ENCODE data around the gene ARHGEF19.
"Not testable (repeated sequence)": the region's sequence is repeated elsewhere in the genome, so short reads cannot be mapped to it uniquely, and the experiment has no call there.

ARHGEF19 gene

DNA sequence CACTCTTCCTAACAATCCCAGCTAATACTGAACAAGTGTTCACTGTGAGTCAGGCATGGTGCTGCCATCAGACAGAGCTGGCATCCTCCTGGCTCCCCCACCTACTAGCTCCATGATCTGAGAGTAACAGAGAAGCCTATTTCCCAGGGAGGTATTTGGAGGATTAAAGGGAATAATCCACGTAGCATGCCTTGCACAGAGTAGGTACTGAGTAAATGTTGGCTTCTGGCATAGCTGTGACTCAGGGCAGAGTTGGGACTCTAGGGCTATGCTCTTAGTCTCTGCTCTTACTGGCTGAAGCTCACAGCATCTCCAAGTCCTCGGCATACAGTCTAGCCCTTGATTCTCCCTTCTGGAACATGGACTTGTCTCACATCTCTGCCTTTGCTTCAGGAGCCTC is 8.2 kb downstream of the ARHGEF19 start:
- no peak for DNase-seq

DNA sequence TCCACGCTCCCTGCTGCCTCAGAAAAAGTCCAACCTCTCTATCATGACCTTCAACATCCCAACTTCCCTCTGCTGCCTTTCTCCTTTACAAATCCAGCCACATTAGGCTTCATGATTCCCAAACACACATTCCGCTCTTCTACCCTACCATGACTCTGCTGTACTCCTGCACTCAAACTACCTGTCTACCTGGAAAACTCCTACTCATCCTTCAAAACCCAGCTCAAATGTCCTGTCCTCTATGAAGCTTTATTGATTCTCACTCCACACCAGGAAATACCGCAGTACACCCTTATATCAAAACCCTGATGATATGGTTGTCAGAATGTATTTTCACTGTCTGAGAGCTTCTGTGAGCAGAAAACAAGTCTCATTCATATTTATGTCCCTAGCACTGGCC is 8.9 kb downstream of the ARHGEF19 start:
- no peak for DNase-seq

DNA sequence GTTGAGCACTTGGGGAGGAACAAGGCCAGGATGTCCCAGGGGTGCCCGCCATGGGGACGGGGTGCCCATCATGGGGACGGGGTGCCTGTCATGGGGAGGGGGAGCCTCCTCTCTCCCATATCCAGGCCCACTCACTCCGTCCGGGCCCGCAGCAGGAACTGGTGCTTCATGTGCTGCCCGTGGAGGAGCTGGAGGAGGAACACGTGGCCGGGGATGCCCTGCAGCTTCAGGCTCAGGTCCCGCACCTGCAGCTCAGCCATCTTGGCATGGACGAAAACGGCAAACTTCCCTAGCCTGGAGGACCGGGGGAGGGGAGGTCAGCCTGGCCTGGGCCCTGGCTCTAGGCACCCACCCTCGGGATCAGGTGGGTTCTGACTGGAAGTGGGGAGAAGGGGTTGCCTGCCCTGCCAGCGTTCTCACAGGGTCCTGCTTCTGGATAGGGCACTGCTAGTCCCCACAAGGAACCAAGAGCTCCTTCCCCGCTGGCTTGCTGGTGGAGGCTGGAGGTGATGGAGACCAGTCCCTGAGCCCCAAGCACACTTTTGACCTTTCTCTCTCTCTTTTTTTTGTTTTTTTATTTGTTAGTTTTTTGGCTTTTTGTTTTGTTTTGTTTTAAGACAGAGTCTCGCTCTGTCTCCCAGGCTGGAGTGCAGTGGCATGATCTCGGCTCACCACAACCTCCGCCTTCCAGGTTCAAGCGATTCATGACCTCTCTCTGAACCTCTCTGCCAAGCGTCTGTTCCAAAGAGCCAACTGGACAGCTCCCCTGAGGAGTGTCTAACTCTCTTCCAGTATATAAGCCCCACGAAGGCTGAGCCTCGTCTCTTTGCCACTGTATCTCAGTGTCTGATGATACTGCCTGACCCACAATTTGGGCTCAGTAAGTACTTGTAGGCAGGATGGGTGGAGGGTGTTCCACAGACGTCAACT is 9.9 kb downstream of the ARHGEF19 start:
- DNase-seq = no peak

DNA sequence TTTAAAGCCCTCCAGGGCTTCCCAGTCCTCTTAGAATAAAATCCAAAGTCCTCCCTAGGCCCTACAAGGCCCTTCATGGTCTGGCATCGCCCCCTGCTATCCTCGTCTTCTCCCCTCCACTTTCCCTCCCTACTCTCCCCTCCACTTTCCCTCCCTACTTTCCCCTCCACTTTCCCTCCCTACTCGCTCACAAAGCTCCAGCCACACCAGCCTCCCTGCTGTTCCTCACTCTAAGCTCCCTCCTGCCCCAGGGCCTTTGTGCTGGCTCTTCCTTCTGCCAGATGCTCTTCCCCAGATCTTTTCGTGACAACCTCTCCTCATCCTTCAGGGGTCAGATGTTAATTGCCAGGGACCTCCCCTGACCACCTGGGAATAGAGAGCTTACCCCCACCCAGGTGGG is 12.8 kb downstream of the ARHGEF19 start:
- DNase-seq = no peak

DNA sequence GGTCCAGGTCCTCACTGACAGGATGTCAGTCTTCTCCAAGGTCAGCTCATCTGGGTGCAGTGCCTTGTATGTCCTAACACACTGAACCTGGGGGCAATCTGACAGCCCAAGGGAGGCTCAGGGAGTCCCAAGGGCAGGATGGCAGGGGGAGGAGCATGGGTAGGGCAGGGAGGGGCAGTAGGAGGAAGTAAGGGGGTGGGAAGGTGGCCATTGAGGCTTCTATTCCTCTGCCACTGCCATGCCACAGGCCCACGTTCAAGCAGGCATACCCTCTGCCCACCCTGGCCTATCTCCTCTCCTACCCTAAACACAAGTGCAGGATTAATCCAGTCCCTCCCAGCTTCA is 13.3 kb downstream of the ARHGEF19 start:
- no peak for DNase-seq

DNA sequence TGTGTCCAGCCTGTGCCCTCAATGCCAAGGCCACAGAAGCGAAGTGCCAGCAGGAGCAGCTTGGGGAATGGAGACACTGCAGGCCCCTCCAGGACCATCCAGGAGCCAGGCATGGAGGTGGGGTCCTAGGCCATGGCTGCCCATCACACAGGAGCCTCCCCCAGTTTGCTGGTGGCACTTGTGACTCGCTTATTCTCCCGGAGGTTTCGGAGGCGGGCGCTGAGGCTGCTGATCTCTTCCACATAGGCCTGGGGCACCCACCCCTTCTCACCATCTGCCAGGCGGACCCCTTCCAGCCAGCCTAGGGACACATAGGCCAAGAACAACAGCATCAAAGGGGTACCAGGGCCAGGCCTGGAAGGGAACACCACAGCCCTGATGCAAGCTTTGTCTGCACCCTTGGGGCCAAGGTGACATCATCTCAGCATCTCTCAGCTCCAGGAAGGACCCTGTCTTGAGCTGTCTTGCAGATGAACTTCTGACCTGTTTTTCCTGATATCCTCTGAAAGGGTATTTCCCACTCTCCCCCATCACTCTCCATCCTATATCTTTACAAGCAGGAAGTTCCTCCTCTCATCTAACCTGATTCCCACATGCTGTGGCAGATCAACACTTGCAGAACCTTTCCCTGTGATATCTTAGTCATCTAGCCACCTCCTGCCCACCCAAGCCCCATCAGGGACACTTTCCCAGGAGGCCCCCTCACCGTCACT is 13.9 kb downstream of the ARHGEF19 start:
- DNase-seq = no peak

DNA sequence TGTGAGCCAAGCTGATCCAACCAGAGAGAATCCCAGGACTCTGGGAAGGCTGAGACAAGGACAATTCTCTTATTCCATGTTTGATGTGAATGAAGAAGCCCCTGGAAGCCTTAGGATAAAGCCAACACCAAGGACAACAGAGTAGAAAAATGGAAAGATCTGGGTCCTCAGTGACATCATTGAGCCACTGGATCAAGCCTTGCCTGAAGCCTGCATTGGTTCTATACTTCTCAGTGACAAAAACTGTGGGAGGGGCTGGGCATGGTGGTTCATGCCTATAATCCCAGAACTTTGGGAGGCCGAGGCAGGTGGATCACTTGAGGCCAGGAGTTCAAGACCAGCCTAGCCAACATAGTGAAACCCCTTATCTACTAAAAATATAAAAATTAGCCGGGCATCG is 15.6 kb downstream of the ARHGEF19 start:
- no peak for DNase-seq

DNA sequence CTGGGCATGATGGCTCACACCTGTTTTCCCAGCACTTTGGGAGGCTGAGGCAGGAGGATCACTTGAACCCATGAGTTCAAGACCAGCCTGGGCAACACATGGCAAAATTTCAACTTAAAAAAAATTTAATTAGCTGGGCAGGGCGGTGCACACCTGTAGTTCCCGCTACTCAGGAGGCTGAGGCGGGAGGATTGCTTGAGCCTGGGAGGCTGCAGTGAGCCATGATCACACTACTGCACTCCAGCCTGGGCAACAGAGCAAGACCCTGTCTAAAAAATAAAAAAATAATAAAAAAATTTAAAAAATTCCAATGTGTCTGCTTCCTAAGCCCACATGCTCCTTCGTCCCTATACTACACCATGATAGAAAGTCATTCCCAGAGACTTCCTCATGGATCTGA is 16.3 kb downstream of the ARHGEF19 start:
- DNase-seq = not testable (repeated sequence)

DNA sequence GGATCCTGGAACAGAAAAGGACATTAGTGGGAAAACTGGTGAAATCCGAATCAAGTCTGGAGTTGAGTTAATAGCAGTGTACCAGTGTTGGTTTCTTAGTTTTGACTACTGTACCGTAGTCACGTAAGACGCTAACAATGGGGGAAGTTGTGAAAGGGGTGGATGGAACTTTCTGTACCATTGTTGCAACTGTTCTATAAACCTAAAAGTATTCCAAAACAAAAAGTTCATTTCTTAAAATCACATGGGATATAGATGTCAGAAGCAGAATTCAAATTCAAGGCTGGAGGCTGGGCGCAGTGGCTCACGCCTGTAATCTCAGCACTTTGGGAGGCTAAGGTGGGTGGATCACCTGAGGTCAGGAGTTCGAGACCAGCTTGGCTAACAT is 16.9 kb downstream of the ARHGEF19 start:
- DNase-seq = no peak

DNA sequence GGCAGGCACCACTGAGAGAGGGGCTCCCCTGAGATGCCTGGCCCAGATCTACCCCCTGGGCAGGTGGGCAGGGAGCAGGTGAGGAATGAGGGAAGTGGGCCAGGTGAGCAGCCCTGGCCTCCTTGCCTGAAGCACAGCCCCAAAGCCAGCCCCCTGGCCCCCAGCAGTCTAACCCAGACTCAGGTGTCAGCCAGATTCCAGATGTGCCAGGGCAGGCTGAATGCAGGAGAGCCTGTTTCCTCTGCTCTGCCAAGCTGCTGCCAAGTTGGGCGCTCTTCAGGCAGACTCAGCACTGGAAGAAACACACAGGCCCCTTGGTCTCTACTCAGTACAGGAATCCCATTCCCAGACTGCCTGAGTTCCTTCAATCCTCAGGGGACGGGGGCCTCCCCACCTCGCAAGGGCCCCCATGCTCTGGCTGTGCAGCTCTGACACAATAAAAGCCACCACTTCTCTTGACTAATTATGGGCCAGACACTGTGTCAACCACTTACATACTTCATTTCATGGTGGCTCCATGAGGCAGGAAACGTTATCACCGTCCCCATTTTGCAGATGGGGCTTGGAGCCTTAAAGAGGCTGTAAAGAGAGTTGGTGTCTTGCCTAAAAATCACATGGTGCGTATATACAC is 20.4 kb downstream of the ARHGEF19 start:
- DNase-seq = no peak

DNA sequence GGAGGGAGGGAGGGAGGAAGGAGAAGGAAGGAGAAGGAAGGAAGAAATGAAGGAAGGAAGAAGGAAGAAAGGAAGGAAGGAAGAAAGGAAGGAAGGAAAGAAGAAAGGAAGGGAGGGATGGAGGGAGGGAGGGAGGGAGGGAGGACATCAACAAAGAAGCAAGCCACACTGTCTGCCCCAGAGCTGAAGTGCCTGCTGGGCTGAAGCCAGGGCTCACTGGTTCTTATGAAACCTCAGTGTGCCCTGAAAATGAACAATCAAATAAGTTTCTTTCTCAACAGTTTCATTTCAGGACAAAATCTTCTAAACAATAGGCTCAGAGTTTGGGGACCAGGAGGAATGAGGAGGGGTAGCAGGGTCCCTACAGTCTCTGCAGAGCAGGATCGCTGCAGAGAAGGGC is 21.1 kb downstream of the ARHGEF19 start:
- DNase-seq = no peak

DNA sequence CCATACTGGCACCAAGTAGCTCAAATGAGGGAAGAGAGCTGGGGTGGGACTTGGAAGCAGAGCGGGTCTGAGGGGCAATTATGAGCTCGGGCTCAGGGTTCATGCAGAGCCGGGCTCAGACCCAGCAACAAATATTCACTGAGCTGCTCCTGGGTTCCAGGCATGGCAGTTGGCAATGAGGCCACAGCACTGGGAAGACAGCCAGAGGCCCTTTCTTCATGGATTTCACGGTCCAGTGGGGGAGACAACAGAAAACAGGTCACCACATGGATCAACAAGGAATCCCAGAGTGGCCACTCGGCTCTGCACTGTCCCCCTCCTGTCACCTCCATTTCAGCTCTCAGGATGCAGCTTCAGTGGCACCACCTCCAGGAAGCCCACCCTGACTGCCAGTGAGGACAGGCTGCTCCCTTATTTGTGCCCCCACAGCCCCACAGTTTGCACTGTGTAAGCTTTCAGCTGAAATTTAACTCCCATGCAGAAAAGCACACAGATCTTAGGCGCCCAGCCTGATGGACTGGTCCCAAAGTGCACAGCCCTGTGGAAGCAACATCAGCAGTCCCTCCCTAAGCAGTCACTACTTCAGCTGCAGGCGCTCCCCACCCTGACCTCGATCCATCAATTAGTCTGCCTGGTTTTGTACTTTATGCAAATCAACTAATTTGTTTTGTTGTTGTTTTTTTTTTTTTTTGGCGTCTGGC is 22.4 kb downstream of the ARHGEF19 start:
- DNase-seq = no peak

DNA sequence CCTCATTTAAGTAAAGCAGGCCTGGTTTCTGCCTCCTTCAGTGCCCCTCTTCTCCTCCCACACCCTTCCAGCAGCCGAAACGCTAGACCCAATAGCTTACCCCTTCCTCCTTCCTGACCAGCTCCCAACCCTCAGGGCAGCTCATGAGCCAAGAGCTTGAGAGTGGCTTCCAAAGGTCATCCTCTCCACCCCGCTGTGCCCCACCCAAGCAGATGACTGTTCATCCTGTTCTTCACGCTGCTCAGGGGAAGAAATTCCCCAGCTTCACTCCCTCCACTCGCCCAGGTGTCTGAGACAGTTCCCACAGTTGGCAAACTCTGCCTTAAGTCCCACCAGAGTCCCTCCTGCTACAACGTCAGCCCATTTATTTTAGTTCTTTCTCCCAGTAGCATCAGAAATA is 23.4 kb downstream of the ARHGEF19 start:
- DNase-seq = no peak

DNA sequence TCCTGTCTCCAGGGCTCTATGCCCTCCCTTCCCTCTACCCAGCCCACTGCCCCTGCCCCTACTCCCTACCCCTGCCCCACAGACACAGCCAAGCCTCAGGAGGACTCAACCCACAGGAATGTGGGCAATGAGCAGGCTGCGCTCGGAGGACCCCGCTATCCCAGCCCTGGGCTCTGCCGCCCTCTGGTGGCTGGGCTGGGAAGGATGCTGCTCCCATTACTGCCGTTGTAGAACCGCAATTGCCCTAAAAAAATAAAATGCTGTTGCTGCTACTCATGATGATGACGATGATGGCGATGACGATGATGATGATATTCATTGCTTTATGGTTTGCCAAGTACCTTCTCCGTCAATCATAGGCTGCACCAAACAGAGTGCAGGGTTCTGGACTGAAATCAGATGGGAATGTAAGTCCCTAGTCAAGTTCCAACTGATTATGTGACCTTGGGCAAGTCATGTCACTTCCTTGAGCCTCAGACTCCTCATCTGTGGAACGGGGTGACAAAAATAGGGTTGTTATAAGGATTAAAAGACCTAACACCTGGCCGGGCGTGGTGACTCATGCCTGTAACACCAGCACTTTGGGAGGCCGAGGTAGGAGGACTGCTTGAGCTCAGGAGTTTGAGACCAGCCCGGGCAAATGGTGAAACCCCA is 24.6 kb downstream of the ARHGEF19 start:
- peak; percentile 65 to 86 (median 78) for DNase-seq

DNA sequence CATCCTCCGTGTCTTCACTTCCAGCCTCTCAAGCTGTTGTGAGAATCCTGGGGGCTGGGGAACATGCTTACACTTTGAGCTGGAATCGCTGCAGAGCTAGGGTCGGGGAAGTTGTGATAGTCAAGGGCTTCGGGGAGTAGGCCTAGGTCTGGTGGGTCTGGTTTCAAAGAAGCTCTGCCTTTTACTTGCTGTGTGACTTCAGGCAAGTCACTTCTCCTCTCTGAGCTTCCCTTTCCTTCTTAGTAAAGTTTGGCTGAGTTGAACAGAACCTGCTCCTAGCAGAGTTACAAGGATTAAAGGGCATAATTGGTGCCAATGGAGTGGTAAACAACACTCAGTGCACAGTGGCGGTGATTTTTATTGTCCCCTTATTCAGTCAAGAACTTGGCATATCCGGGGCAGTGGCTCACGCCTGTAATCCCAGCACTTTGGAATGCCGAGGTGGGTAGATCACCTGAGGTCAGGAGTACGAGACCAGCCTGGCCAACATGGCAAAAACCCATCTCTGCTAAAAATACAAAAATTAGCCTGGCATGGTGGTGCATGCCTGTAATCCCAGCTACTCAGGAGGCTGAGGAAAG is 25.7 kb downstream of the ARHGEF19 start:
- DNase-seq = no peak

DNA sequence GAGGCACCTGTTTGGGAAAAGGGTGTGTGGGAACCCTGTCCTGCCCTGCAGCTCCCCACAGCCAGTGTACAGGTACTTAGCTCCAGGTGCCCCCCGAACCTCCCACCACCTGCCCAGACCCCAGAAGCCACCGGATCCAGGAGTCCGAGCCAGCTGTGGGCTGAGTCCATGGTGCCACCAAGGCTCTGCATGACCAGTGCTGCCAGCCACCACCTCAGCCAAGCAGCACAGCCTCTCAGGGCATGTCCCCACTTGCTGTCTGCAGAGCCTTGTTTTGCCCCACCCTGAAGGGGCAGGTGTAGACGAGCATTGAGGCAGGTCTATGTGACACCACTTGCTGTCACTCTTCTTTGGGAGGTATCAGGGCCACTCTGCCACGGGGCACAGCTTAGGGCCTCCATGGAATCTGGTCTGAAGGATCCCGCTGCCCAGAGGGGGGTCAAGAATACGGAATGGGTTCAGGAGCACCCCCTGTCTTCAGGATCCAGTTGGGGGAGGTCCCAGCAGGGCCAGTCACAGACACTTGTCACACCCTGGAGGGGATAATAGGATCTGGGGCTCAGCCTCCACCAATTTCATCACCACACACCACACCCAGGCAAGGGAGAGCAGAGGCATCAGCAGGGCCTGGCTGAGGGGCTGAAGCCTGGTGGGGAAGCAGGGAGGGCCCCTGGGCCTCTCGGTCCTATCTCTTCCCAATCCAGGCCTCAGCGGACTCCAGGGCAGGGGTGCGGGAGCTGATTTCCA is 27.7 kb downstream of the ARHGEF19 start:
- DNase-seq = no peak

DNA sequence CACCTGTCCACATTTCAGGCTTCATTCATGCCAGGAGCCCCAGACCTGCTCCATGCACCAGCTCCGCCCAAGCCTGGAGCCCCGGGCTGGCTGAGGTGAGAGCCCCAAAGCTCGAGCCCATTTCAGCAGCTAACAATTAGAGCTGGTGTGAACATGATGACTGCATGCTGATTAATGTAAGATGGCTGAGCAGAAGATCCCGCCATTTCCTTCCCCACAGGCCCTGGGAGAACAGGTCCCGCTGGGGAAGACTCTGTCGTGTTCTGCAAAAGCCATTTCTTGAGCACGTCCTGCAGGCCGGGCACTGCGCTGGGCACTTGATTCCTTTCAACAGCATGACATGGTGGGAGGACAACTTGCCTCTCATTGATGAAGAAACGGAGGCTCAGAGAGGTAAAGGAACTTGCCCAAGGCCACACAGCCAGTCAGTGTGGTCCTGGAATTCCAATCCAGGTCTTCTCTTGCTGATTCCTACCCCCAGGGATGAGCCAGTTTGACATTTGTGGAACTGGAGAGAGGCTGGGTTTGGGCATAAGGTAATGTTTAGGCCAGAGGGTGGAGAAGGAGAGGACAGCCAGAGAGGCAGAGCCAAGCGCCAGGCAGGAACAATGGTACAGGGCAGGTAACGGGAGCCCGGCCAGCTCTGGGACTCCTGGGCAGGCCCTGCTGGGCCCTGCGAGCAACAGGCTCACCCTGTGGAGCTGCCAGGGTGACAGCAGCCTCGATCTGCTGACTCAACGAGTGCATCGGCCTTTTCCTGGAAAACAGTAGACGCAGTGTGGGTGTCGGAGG is 28.5 kb downstream of the ARHGEF19 start:
- no peak for DNase-seq

DNA sequence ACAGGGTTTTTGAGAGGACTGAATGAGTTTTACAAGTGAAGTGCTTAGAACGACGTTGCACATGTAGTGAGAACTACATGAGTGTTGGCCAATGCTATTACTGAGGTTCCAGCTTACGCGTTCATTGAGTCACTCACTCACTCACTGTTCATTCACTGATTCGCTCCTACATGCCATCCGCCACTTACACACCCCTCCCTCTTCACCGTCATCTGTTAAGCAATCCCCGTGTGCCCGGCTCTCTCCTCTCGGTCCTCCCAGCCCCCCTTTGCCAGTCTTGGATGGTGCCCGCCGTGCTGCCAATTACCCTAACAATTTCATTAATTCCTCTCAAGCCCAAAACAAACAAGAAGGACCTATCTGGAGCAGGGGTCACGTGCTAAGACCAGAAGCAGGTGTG is 29.3 kb downstream of the ARHGEF19 start:
- DNase-seq = peak in 1 of 4 experiments; percentile 40

DNA sequence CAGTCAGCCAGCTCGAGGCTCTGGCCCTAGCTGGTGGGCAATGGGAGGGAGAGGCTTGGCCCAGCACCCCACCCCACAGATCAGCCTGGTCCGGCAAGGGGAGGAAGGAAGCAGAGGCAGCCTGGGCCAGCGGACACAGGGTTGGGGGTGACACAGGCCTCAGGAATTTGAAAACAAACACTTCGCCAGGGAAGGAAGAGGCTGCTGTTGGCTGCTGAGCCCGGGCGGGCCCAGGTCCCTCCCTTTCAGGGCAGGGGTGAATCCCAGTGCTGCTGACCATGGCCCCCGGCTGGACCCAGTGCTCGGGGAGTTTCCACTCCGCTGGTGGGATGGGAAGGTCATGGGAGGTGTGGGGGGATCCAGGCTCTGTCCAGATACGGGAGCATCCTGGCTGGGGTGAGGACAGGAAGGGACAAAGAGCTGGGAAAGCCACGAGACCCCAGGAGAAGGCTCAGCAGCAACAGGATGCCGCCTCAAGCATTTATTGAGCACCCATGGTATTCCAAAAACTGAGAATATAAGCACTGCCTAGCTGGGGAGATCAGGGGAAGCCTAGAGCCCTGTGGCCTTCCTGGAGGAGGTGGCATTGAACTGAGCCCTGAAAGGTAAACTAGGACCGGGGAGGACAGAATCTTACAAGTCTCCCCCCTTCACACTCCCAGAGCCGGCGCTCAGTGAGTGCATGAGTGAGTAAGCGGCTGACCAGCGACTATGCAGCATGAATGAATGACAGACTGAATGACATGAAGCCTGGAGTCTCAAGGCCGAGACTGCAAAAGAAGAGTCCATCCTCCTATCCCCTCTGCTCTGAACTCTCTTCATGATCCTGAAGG is 30.3 kb downstream of the ARHGEF19 start:
- DNase-seq = no peak
